Retina (tissue), 1 donor: ENCODE data around the gene IL25.
"Not testable (repeated sequence)": the region's sequence is repeated elsewhere in the genome, so short reads cannot be mapped to it uniquely, and the experiment has no call there.

Source experiments
- DNase-seq: peaks from one replicate; pipeline ENCODE4 v3.0.0-alpha.2; 2016

IL25 gene

DNA sequence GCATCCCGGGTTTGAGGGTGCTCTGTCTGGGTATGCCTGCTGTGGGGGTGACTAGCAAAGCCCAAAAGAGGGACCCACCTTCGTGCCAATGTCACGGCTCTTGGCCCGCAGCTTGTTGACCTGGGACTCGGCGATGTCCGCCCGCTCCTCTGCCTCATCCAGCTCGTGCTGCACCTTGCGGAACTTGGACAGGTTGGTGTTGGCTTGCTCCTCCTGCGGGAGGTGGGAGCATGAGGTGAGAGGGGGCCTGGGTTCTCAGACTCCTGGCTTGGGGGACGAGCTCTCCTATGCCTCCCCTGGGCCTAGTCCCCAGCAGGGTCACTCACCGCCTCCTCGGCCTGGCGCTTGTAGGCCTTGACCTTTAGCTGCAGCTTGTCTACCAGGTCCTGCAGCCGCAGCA is 41.1 kb downstream of the IL25 start:
- DNase-seq, result no peak

DNA sequence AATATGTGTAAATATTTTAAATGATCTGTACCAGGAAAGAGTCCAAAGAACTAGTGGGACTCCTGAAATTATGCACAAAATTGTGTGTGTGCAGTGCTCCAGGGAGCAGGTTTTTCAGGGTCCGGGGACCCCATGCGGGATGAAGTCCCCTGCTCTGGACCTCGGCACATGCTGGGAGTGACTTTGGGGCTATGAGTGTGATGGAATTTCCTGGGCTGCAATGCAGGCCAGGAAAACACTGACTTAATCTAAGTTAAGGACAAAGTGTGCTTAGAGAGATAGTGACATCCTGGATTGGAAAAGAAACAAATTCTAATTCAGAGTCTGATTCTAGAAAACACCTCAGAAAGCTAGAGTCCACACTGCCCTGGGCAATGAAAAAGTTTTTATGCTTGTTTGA is 41.6 kb downstream of the IL25 start:
- DNase-seq, result no peak

DNA sequence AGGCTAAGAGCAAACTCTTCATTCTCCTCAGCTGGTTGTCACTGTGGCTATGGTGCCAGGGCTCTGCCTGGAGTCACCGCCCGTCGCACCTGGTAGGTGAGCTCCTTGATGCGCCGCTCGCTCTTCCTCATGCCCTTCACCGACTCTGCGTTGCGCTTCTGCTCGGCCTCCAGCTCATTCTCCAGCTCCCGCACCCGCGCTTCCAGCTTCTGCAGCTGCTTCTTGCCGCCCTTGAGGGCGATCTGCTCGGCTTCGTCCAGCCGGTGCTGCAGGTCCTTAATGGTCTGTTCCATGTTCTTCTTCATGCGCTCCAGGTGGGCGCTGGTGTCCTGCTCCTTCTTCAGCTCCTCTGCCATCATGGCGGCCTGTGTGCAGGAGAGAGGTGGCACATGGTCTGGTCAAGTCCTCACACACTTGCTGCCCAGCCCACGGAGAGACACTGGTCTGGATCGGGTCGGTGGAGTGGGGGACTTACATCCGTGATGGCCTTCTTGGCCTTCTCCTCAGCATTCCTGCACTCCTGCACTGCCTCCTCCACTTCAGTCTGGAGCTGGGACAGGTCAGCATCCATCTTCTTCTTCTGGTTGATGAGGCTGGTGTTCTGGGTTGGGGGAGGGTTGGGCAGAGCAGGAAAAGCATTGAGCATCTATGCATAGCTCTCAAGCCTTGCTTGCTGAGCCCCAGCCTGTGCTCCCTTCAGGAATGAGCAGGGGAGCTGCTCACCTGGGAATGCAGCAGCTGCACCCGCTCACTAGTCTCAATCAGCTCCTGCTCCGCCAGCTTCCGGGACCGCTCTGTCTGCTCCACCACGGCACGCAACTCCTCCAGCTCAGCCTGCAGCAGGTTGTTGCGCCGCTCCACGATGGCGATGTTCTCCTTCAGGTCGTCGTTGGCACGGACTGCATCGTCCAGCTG is 42.6 kb downstream of the IL25 start:
- DNase-seq, result no peak

DNA sequence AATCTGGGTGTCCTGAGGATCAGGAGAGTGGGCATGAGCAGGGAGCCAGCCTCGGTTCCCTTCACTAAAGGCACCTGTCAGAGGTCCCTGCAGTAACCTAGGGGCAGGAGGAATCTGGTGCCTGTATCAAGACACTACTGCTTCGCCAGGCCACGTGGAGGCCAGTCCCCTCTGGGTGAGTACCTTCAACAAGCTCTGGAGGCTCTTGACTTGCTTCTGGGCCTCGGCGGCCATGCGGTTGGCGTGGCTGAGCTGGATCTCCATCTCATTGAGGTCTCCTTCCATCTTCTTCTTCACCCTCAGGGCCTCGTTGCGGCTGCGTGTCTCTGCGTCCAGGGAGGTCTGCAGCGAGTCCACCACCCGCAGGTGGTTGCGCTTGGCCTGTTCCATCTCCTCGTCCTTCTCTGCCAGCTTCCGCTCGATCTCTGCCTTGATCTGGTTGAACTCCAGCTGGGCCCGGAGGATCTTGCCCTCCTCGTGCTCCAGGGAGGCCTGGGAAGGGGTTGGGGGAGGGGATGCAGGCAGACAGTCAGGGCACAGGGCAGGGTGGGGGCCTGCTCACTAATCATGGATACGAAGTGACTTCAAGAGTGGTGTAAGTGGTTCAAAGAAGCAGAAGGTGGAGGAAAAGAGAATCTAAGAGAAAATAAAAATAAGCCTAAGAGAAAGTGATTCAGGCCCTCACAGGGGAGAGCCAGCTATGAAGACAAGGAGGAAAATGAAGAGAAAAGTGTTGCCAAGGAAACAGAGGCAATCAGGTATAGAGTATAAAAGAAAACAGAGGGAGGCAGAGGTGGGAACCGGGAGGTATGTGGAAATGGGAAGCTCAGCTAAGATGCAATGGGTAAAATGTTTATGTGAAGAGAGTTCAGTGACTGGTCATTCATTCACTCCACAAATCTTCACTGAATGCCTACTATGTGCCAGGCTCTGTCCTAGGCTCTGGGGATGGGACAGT is 43.5 kb downstream of the IL25 start:
- DNase-seq, result no peak

DNA sequence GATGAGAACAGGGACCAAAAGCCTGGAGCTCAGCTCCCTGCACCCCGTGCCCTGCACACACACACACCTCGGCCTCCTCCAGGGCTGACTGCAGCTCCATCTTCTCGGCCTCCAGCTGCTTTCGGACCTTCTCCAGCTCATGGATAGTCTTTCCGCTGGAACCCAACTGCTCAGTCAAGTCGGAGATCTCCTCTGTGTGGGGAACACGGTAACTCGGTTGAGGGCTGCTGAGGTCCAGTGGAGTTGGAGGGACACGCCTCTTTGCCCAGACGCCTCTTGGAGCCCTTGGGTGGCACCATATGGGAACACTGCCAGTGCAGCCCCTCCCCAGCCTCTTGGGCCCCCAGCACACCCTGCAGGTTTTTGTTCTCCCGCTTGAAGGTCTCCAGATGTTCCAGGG is 44.2 kb downstream of the IL25 start:
- DNase-seq, result no peak

DNA sequence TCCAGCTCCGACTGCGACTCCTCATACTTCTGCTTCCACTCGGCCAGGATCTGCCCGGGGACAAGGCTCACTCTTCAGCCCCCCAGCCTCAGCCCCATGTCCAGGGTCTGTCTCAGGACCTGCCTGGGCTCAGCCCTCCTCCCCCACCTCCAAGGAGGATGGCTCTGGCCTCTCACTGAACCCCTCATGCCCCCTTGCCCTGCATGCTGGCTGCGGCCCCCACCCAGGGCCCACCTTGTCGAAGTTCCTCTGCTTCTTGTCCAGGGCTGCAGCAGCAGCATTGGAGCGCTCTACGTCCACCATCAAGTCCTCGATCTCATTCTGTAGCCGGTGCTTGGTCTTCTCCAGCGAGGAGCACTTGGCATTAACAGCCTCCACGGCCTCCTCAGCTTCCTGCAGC is 44.7 kb downstream of the IL25 start:
- not testable (repeated sequence) for DNase-seq

DNA sequence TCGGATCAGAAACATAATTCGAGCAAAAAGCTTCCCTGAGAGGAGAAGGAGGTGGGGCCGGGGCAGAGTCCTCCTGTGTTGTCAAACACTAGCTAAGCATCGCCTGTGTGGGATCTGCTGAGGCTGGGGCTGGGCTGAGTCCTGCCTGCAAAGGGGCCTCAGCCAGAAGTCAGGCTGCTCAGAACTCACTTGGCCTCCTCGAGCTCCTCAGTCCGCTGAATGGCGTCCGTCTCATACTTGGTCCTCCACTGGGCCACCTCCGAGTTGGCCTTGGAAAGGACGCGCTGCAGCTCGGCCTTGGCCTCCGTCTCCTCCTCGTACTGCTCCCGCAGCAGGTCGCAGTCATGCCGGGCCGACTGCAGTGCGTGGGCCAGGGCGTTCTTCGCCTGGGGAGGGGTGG is 45.4 kb downstream of the IL25 start:
- DNase-seq, result no peak

DNA sequence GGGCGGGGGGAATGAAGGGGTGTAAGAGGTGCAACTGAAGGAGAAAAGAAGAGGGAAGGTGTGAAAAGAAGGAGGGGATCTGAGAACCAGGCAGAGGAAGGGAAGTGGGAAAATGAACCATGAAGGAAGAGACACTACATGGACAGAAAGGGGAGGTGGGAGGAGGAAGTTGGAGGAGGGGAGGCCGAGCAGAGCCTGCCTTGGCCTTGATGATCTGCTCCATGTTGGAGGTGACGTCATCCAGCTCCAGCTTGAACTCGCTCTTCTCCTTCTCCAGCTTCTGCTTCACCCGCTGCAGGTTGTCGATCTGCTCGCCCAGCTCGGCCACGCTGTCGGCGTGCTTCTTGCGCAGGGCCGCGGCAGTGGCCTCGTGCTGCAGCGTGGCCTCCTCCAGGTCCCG is 47.0 kb downstream of the IL25 start:
- DNase-seq, result not testable (repeated sequence)

DNA sequence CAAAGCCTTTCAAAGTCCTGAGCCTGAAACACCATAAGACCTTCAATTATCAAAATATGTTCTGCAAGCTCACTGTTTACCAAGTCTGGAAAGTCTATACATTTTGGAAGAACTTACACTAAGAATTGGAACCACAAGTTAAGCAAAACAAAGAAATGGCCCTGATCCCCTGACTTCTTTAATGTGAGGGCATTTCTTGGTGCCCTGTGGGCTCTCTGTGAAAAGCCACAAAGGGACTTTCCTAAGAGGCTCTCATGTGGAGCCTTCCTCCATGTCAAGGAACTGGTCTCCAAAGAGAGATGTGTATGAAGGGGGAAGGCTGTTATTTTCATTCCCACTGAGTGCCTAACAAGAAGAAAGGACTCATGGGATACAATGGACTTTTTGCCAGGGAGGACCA is 49.0 kb downstream of the IL25 start:
- DNase-seq, result no peak

DNA sequence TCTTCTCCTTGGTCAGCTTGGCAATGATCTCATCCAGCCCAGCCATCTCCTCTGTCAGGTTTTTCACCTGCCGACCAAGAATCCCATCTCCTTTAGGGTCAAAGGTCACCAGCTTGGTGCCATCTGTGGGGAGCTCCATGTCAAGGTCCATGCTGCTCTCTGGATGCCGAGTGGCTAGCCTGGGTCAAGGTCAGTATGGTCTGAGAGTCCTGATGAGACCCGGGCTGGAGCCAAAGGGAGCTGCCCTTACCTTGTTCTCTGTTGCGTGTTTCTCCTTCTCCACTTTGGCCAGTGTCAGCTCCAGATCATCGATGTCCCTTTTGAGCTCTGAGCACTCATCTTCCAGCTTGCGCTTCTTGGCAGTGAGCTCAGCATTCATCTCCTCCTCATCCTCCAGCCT is 51.0 kb downstream of the IL25 start:
- no peak for DNase-seq

DNA sequence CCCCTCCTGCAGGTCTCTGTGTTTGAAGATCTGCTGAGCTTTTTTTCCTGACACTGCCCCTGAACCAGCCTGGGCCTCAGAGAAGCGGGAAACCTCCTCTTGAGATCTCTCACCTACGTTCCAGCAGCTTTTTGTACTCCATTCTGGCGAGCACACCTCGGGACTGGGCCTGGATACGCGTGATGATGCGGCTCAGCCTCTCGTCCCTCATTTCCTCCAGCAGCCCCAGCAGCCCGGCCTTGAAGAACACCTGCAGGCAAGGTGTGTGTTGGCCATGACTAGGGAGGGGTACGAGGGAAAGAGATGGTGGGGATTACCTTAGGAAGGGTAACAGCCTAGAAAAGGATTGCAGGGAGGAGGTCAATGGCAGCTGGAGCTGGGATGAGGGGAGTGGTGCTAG is 52.6 kb downstream of the IL25 start:
- DNase-seq, result no peak

DNA sequence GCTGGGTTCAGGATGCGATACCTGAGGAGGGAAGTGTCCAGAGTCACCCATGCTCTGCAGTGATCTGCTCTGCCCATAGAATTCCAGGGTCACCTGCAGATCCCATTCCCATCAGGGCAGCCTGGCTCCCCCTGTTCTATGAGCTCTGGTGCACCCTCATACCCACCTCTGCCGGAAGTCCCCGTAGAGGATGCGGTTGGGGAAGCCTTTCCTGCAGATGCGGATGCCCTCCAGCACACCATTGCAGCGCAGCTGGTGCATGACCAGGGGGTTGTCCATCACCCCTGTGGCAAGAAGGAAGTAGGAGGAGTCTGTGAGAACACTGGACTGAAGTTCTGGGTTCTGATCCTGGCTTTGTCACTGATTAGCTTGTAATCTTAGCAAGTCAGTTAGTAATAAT is 53.2 kb downstream of the IL25 start:
- DNase-seq, result not testable (repeated sequence)
